SK-N-SH (cell line): ENCODE measurements around the gene TROAP. TPM values are rescaled to one million over a fixed set of nuclear protein-coding genes. Genes with fewer than 3 reads are reported as not detected.

Source experiments
- CTCF ChIA-PET: fragments of 300-600, 350-600 bp; formaldehyde crosslinking; extraction: SDS; loops from one replicate; lab custom pipeline; 2021; lab: Yijun Ruan, JAX
- POLR2A ChIA-PET: fragments of 350-600 bp; sonication (Branson Sonifier 250); formaldehyde crosslinking; extraction: SDS; loops from one replicate; lab custom pipeline; 2020; ENCODE audit warnings: antibody characterized with exemption, inconsistent platforms; lab: Yijun Ruan, JAX
- DNase-seq: peaks from one replicate; pipeline ENCODE4 v3.0.0; 2012
- H2AFZ ChIP-seq: fragments of 200-600 bp; sonication (generic); 2 replicates; pipeline ENCODE4 v1.8.1; 2016; ENCODE audit warnings: antibody characterized with exemption, mild to moderate bottlenecking, low read depth
- H3F3A ChIP-seq: fragments of 200-600 bp; sonication (generic); replicated peaks from 2 replicates; pipeline ENCODE3; 2016; ENCODE audit warnings: antibody characterized with exemption, mild to moderate bottlenecking; ENCODE audit not compliant: insufficient read depth
- H3K27ac ChIP-seq, 2 experiments: fragments of 200-500 bp in 1 of 2; fragments of 200-600 bp in 1 of 2; sonication (Bioruptor generic) in 1 of 2; sonication (generic), shearing (Covaris generic) in 1 of 2; 2 replicates each; pipeline versions ENCODE4 v1.5.1 to v1.6.1; 2014 to 2016; ENCODE audit warnings: low read depth in 2 of 2, inconsistent platforms in 1 of 2, low read length in 1 of 2, mild to moderate bottlenecking in 1 of 2, mixed read lengths in 1 of 2
- H3K27me3 ChIP-seq: fragments of 200-600 bp; sonication (generic), shearing (Covaris generic); 2 replicates; pipeline ENCODE4 v1.6.1; 2016; ENCODE audit warnings: mixed run types; ENCODE audit not compliant: insufficient read depth
- H3K36me3 ChIP-seq, 2 experiments: fragments of 200-500 bp in 1 of 2; fragments of 200-600 bp in 1 of 2; sonication (Bioruptor generic) in 1 of 2; sonication (generic) in 1 of 2; replicated peaks in 1 of 2; 2 replicates each; pipeline versions ENCODE3 to v1.5.1; 2014 to 2016; ENCODE audit warnings: low read length in 1 of 2, mild to moderate bottlenecking in 1 of 2; ENCODE audit not compliant: insufficient read depth in 2 of 2, control insufficient read depth in 1 of 2
- H3K4me1 ChIP-seq, 2 experiments: fragments of 200-500 bp in 1 of 2; fragments of 200-600 bp in 1 of 2; sonication (Bioruptor generic) in 1 of 2; sonication (generic), shearing (Covaris generic) in 1 of 2; 2 replicates each; pipeline versions ENCODE4 v1.5.1 to v1.6.1; 2014 to 2016; ENCODE audit warnings: low read depth in 1 of 2, low read length in 1 of 2, mixed run types in 1 of 2; ENCODE audit not compliant: insufficient read depth in 2 of 2, control insufficient read depth in 1 of 2
- H3K4me2 ChIP-seq: fragments of 200-600 bp; sonication (generic), shearing (Covaris generic); 2 replicates; pipeline ENCODE4 v1.6.1; 2017; ENCODE audit warnings: mixed run types
- H3K4me3 ChIP-seq, 2 experiments: fragments of 200-500 bp in 1 of 2; fragments of 200-600 bp in 1 of 2; sonication (Bioruptor generic) in 1 of 2; sonication (generic), shearing (Covaris generic) in 1 of 2; 2 replicates each; pipeline versions ENCODE4 v1.5.1 to v1.8.1; 2014 to 2016; ENCODE audit warnings: low read depth in 2 of 2, inconsistent platforms in 1 of 2, low read length in 1 of 2, mild to moderate bottlenecking in 1 of 2, mixed read lengths in 1 of 2, moderate library complexity in 1 of 2
- H3K79me2 ChIP-seq: fragments of 200-600 bp; sonication (generic); 2 replicates; pipeline ENCODE4 v1.8.1; 2017; ENCODE audit warnings: mild to moderate bottlenecking; ENCODE audit not compliant: insufficient read depth
- H3K9ac ChIP-seq: fragments of 200-600 bp; sonication (generic); 2 replicates; pipeline ENCODE4 v1.6.1; 2017; ENCODE audit warnings: mixed run types
- H3K9me2 ChIP-seq: fragments of 200-600 bp; sonication (generic); 2 replicates; pipeline ENCODE4 v1.6.1; 2017; ENCODE audit warnings: mixed run types
- H3K9me3 ChIP-seq: fragments of 200-600 bp; sonication (generic); 2 replicates; pipeline ENCODE4 v1.6.1; 2017; ENCODE audit warnings: mixed run types, mild to moderate bottlenecking, moderate library complexity
- H4K20me1 ChIP-seq: fragments of 200-600 bp; sonication (generic); 2 replicates; pipeline ENCODE4 v1.6.1; 2017; ENCODE audit warnings: mild to moderate bottlenecking, mixed run types; ENCODE audit not compliant: insufficient read depth
- CHD2 ChIP-seq: fragments of 150-350 bp; IDR thresholded peaks from 2 replicates; pipeline ENCODE4 v1.6.1; 2018; ENCODE audit warnings: low read length; ENCODE audit not compliant: partially characterized antibody
- CTCF ChIP-seq: fragments of 200-600 bp; sonication (generic); IDR thresholded peaks from 2 replicates; pipeline ENCODE4 v1.6.1; 2017; ENCODE audit warnings: antibody characterized with exemption, mild to moderate bottlenecking, moderate library complexity
- GABPA ChIP-seq: IDR thresholded peaks from 2 replicates; pipeline ENCODE4 v1.4.0; 2012; ENCODE audit warnings: low read depth, mild to moderate bottlenecking
- MXI1 ChIP-seq: IDR thresholded peaks from 2 replicates; pipeline ENCODE4 v1.6.1; 2012; ENCODE audit warnings: mild to moderate bottlenecking, low read depth, low read length, improper control_type of control experiment
- NFIC ChIP-seq: IDR thresholded peaks from 2 replicates; pipeline ENCODE4 v1.4.0; 2012; ENCODE audit warnings: borderline replicate concordance
- RAD21 ChIP-seq: IDR thresholded peaks from 2 replicates; pipeline ENCODE4 v1.6.1; 2012; ENCODE audit warnings: mild to moderate bottlenecking, low read length
- SMC3 ChIP-seq: IDR thresholded peaks from 2 replicates; pipeline ENCODE4 v1.6.1; 2012; ENCODE audit warnings: low read depth, low read length, improper control_type of control experiment
- USF1 ChIP-seq: IDR thresholded peaks from 2 replicates; pipeline ENCODE4 v1.4.0; 2012; ENCODE audit warnings: low read depth, borderline replicate concordance
- WGBS: methylation state at CpG from one replicate; pipeline ENCODE4 v1.1.6; 2017; ENCODE audit warnings: low lambda C conversion rate; 5-methylcytosine and 5-hydroxymethylcytosine counted together
- polyA plus RNA-seq, 3 experiments: library from polyadenylated mRNA; depleted of rRNA; stranded (reverse); fragments of >200 nt; gene quantifications; 2 replicates each; pipeline ENCODE4 v1.2.3, GENCODE V29; 2012
- TF ChIP-seq, protein P1 (sequence below): IDR thresholded peaks from 2 replicates; pipeline ENCODE4 v1.6.1; 2012; ENCODE audit warnings: mild to moderate bottlenecking, low read depth, low read length, moderate library complexity
- TF ChIP-seq, protein P2 (sequence below): IDR thresholded peaks from 2 replicates; pipeline ENCODE4 v1.4.0; 2012; ENCODE audit warnings: low read depth

TROAP gene
- polyA plus RNA-seq, 1 of the 3 experiments (the other 2 are of a cell fraction), result 26.2 TPM

GRCh38 chr12:49276304-49277290 is 46.5 kb upstream of the TROAP start:
- H3K27me3 ChIP-seq, result no peaks in the 10 kb centered on the region
- ChIA-PET CTCF (interaction anchor here (0.6 to 3.7 kb wide), 12 partner anchors 10 to 213 kb away, joined by 3 to 22 read pairs (median 4); partner anchors contain the start of genes C1QL4, DHH and DNAJC22), POLR2A (interaction anchor here (0.9 to 1.0 kb wide), 2 partner anchors 90 to 146 kb away, joined by 3 to 4 read pairs; partner anchors contain the start of gene TUBA1B)
- no peaks in the 10 kb centered on the region for H3K9me2 ChIP-seq
- H3K9ac ChIP-seq, result no peak overlapping the region
- peak; percentile 25 for DNase-seq
- H3K4me2 ChIP-seq, result no peak overlapping the region
- H3F3A ChIP-seq, result no peaks in the 10 kb centered on the region
- 66% methylated on average over 7 of the region's 13 CpGs for WGBS
- no peak overlapping the region for H3K27ac ChIP-seq
- no peaks in the 10 kb centered on the region for H3K9me3 ChIP-seq
- no peak overlapping the region for H2AFZ ChIP-seq
- H3K4me3 ChIP-seq, result no peak overlapping the region
- peaks cover 0 to 16% of the 10 kb centered on the region in 2 experiments; a peak in 1 of 4 replicates for H3K4me1 ChIP-seq
- no peaks in the 10 kb centered on the region for H3K36me3 ChIP-seq
- TF ChIP-seq, protein P1, sequence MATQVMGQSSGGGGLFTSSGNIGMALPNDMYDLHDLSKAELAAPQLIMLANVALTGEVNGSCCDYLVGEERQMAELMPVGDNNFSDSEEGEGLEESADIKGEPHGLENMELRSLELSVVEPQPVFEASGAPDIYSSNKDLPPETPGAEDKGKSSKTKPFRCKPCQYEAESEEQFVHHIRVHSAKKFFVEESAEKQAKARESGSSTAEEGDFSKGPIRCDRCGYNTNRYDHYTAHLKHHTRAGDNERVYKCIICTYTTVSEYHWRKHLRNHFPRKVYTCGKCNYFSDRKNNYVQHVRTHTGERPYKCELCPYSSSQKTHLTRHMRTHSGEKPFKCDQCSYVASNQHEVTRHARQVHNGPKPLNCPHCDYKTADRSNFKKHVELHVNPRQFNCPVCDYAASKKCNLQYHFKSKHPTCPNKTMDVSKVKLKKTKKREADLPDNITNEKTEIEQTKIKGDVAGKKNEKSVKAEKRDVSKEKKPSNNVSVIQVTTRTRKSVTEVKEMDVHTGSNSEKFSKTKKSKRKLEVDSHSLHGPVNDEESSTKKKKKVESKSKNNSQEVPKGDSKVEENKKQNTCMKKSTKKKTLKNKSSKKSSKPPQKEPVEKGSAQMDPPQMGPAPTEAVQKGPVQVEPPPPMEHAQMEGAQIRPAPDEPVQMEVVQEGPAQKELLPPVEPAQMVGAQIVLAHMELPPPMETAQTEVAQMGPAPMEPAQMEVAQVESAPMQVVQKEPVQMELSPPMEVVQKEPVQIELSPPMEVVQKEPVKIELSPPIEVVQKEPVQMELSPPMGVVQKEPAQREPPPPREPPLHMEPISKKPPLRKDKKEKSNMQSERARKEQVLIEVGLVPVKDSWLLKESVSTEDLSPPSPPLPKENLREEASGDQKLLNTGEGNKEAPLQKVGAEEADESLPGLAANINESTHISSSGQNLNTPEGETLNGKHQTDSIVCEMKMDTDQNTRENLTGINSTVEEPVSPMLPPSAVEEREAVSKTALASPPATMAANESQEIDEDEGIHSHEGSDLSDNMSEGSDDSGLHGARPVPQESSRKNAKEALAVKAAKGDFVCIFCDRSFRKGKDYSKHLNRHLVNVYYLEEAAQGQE, result no peak
- TF ChIP-seq USF1 (no peak), CHD2 (no peak), CTCF (no peak), GABPA (no peak), NFIC (no peak), SMC3 (no peak), RAD21 (no peak), MXI1 (no peak)
- TF ChIP-seq, protein P2, sequence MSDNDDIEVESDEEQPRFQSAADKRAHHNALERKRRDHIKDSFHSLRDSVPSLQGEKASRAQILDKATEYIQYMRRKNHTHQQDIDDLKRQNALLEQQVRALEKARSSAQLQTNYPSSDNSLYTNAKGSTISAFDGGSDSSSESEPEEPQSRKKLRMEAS, result no peak
- H3K79me2 ChIP-seq, result no peaks in the 10 kb centered on the region
- no peaks in the 10 kb centered on the region for H4K20me1 ChIP-seq
